GM18870 (cell line): Measurements from ENCODE around the gene DCBLD1.
"Not testable (repeated sequence)": the region's sequence is repeated elsewhere in the genome, so short reads cannot be mapped to it uniquely, and the experiment has no call there.

Experiments
- ATAC-seq: cut with Tn5 transposase; IDR thresholded peaks from one replicate; pipeline ENCODE4 v1.9.1; 2021; ENCODE audit warnings: moderate library complexity; ENCODE audit not compliant: unreplicated experiment

The DCBLD1 gene

DNA sequence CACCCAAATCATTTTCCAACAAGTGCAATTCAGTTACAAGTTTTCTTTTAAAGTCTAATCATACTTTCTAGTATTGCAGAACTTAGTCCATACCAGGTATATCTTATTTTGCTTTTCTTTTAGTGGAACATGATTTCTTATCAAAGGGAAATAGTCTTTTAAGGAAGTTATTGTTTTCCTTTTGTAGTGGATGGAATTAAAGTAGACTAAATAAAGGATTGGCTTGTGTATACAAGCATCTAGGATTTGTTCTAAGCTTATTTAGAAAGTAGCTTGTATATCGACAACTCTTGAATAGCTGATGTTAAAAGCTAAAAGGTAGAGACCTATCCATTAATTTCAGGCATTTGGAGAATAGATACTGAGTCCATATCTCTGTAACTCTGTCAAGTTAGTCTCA lies 14.8 kb downstream of the DCBLD1 start:
- no peak for ATAC-seq

DNA sequence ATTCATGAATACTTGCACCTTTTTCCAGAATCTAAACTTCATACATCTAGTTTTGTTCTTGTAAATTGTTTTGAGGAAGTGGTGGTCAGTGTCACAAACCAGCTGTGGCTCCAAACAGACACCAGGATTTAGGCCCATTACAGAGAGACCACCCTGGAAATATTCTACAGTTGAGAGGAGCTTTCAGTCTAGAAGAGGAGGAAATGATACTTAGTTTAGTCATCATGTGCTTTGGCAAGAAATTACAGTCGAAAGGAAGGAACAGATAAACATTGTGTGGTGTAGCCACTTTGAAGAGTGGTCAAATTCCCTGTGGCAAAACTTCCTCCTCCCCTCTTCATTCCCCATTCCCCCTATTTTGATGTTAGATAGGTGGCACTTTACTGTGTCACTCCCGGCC lies 15.7 kb downstream of the DCBLD1 start:
- ATAC-seq = peak; percentile 57

DNA sequence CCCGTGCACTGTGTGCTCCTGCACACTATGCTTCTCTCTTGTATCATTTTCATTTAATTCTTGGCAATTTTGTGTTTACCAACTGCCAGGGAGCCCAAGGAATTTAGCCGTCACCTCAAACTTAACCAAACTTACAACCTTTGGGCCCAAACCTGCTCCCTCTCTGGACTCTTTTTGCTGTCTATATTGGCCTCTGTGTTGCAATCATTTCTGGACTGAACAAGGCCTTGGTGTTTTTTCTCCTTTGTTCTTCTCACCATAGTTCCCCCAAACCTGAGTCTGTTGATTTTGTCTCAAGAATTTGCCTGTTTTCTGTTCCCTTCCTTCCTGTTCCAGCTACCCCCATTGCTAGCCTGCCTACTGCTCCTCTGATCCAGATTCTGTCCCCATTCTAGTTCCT lies 19.2 kb downstream of the DCBLD1 start:
- no peak for ATAC-seq

DNA sequence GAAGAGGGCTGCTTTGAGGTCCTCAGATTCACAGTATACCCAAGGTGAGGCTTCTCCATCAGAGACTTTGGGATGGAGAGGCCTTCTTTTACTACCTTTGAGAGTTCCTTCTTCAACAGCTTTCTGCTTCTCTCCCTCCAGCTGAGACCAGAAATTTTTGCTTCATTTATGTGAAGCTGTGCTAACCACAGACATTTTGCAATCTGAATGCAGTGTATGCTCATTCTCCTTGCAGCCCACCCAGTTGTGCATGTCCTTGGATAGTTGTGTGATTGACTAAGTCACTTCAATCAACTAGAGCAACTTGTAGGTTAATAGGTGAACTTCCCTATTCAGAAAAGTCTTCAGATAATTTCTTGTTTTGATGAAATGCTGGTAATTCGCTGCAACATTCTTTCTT lies 20.1 kb downstream of the DCBLD1 start:
- ATAC-seq = no peak

DNA sequence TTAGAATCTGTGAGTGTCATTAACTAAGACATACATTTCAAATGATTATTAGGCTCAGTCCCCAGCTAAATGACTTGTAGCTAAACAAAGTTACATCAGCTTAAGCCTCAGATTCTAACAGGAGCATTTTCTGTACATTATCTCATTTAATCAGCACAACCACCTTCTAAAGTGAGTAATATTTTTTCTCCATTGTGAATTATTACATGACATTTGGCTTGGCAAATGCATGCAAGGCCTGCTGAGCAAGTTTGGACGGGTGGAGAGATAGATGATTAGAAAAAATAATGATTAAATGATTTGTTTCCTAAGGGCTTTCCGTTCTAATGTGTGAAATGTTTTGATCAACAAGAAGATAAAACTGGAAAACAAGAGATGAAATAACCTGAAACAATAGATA lies 20.7 kb downstream of the DCBLD1 start:
- no peak for ATAC-seq

DNA sequence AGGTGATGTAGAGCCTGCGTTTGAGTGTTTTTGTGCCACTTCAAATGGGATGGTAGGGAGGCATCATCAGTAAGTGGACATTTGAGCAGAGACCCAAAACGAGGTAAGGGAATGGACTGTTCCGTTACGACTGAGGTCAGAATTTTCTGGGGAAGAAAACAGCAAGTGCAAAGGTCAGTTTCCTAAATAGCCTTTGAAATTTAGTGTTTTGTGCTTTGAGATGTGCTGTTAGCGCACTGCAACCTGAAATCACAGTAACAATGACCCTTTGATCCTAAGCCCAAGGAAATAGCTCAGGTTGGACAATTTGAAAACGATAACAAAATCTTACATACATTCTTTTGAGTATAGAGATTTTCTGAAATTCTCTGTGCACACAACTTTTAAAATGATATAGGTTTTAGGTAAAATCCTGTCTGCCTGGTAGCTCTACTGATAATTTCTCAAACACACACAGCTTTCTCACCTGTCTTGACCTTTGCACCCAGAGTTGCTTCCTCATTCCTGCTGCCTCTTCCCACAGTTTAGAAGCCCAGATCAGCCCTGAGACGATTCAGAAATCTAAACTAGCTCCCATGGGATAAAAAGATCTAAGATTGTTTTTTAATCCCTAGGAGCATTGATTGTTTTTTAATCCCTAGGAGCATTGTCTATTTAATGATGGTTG lies 22.1 kb downstream of the DCBLD1 start:
- no peak for ATAC-seq

DNA sequence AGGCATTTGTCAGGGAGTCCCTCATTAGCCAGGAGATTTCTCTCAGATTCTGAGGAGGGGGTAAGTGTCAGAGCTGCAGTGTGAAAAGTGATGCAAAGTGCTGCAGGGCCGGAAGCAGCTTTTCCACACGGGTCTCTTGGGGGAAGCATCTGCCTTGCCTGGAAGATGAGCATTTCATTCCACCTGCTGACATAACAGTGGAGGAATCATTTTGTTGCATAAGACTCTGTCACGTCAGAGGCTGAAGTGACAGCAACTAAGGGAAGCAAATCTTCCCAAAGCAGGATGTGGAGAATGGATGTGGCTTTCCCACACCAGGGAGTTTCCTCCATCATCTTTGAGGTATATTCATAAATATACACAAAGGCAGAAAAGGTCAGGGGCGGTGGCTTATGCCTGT lies 22.8 kb downstream of the DCBLD1 start:
- ATAC-seq = no peak

DNA sequence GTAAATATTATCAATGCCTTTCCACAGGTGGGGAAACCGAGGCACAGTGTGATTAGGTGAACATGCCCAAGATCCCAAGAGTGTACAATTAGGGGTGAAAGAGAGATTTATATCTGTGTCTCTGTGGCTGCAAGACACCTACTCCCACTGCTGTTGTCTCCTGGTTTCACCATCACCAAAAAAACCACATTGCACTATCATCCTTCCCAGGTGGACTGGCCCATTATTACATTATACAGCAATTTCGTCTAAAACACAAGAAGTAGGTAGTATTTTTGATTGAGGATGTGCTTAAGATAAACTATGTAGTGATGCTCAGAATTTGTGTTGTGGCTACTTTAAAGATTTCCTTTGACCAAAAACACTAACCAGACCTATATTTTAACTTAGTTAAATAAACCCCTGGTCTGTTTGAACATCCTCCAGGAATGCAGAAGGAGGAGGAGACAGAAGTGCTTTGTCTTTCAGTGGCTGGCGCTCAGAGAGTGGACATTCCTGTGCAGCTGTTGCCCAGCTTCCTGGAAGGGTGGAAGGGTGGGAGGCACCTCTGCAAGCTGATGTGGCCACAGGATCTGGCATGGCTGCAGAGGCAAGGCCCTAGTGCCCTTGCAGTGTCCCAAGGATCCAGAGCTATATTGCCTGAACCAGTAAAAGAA lies 23.8 kb downstream of the DCBLD1 start:
- no peak for ATAC-seq

DNA sequence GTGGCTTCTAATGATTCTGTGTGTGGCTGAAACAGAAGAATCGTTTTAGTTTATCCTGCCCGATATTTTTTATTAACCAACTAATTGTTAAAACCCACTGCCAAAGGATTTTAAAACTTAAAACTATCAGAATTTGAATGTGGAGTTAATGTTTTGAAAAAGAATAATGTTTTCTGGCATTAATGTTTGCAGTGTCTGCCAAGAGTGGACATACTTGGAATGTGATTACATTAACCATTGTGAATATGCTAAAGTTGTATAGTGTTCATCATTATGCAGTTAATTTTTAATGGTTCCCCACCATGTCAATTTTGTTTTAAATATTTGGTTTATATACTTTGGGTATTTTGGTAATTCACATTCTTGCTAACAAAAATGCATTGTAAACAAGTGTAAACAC lies 24.4 kb downstream of the DCBLD1 start:
- no peak for ATAC-seq

DNA sequence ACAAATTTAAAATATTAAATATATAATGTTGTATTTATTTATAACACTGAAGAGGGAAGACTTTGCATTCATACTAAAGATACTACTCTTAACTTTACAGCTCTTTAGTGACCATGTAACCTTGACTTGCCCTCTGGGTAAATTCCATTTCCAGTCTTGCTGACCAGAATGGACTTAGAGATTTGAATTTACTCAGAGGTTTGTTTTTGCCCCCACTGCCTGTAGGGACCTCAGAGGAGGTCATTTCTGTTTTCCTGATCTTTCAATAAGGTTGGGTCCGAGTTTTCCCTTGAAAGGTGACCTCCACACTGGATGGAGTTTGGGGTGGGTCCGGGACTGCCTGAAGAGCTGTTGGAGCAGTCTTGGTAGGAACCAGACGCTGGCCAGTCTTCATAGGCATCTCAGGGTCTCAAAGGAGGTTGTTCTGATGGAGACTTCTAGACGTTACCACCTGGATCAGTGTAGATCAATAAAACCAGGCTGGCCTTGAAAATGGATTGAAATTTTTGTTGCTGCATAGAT lies 26.0 kb downstream of the DCBLD1 start:
- no peak for ATAC-seq

DNA sequence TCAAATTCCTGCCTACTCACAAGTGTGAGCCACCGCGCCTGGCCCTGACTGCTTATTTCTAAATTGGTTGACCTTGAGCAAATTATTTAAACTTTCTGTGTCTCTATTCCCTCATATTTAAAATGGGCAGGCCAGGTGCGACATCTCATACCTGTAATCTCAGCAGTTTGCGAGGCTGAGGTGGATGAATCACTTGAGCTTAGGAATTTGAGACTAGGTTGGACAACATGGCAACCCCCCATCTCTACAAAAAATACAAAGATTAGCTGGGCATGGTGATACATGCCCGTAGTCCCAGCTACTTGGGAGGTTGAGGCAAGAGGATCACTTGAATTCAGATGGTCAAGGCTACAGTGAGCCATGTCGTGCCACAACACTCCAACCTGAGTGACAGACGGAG lies 26.5 kb downstream of the DCBLD1 start:
- no peak for ATAC-seq

DNA sequence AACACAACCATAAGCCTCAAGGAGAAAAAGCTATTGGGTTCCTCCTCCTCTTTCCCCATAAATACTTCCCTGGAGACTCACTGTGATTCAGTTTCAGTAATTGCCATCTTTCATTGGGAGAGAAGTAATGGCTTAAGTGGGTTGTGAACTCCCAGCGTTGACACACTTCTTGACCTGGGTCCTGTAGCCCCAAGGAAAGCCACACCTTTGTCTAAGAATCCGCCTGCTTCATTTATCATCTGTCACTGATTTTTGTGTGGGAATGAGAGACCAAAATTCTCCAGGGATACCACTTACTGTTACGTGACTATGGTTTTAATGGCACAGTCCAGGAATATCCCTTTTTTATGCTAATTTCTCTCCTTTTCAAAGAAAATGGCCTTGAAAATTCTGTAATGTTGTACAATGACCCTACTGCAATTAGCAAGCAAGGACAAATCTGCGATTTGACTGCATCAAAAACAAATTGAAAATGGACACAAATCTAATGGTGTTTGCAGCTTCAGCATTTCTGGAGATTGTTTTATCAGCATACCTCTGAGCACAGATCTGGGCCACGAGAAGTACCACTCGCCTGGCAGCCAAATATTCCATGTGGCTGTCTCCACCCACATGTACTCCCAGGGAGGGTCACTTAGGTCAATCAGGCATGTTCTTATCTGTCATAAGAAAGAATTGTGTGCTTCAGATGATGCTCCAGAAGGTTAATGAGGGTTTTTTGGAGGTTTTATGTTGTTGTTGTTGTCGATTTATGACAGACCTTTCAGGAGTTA lies 29.8 kb downstream of the DCBLD1 start:
- ATAC-seq = no peak

DNA sequence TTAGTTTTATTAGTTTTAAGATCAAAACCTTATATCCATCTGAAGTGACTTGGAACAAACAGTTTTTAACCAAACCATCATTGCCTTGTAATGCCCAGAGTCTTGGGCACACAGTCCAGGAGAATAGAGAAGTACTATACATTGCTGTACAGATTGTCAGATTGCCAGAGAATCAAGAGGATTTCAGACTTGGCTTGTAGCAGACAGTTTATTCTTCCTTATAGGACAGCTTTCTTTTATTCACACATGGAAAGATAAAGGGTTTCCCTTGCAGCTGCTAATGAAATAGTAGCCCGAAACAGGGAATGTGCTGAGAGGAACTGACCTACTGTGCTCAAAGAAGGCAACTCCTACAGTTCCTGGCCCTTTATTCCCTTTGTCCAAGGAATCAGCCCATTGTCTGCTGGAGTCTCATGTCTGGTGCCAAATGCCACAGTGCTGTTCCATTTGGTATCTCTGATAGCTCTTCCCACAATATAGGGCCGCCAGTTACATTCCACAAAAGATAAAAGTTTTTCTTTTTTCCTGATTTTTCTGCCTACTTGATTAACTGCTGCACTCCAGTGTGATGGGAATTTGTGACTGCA lies 30.6 kb downstream of the DCBLD1 start:
- no peak for ATAC-seq

DNA sequence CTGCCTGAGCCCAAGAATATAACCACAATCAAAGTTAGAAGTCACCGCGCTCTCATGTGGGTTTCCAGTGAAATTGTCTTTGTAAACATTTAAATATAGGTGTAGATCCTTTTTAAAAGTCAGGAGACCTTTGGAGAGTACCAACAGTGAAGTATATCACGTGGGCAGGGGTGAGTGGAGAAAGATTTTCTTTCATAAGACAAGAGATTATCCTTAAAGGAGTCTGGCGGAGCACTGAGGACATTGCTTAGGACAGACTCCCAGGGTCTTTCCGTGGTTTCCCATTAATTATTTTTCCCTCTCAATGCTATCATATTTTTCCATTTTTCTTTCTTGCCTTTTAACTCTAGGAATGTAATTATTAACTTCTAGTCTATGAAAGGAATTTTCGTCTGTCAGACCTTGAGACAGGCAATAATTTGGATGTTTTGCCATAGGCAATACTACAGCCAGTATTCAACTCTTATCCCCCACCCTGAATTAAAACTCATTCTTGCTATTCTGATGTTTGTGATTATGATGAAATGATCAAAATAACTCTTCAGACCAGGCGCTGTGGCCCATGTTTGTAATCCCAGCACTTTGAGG lies 31.4 kb downstream of the DCBLD1 start:
- ATAC-seq = no peak

DNA sequence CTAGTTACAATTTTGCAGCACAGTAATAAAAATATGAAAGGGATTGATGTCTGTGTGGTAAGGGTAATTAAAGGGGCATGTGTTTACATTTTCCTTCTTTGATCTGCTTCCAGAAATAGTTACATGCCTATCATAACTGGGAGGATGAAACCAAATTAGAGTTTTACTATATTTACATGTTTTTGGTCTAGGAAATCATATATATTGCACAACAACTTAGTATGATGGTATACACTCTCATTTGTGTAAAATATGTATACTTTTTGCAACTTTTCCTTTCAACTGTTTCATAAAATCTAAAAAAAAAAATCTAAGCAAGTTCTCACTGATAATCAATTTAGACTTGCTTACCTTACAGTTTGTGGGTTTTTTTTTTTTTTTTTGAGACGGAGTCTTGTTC lies 32.2 kb downstream of the DCBLD1 start:
- ATAC-seq = no peak

DNA sequence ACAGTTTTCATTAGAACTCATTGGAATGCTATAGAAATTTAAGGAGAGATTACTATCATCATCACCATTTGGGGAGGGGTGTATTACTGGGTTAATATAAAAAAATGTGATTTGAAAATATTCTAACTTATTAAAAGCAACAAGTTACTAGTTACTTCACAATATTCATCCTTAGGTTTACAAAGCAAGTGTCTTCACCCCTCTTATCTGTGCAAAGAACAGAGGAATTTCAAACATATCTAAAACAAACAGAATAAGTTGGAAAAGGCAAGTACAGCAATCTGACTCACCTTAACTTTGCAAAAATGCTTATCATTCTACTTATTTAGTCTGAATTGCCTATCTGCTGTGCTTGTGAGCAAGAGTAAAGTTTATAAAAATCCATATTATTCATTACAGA lies 32.9 kb downstream of the DCBLD1 start:
- no peak for ATAC-seq

DNA sequence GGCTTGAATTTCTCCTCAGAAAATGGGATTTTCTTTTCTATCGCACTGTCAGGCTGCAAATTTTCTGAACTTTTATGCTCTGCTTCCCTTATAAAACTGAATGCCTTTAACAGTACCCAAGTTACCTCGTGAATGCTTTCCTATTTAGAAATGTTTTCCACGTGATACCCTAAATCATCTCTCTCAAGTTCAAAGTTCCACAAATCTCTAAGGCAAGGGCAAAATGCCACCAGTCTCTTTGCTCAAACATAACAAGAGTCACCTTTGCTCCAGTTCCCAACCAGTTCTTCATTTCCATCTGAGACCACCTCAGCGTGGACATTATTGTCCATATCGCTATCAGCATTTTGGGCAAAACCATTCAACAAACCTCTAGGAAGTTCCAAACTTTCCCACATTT lies 35.5 kb downstream of the DCBLD1 start:
- ATAC-seq = not testable (repeated sequence)

DNA sequence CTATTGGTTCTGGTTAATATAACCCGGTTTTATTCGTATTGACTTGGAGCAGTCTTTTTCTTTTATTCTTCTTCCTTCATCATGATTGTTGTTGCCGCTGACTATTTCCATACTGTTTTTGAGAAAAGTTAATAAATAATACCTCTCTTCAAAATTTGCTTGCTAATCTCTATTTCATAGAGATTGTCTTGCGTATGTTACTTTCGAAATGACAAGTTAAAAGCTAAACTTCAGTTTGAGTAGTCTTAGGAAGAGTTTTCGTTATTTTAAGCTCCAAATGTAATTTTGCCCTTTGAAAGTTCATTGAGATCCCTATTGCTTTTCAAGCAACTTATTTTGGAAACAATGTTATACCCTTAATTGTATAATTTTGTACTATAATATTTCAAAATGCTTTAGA lies 36.4 kb downstream of the DCBLD1 start:
- ATAC-seq = no peak

DNA sequence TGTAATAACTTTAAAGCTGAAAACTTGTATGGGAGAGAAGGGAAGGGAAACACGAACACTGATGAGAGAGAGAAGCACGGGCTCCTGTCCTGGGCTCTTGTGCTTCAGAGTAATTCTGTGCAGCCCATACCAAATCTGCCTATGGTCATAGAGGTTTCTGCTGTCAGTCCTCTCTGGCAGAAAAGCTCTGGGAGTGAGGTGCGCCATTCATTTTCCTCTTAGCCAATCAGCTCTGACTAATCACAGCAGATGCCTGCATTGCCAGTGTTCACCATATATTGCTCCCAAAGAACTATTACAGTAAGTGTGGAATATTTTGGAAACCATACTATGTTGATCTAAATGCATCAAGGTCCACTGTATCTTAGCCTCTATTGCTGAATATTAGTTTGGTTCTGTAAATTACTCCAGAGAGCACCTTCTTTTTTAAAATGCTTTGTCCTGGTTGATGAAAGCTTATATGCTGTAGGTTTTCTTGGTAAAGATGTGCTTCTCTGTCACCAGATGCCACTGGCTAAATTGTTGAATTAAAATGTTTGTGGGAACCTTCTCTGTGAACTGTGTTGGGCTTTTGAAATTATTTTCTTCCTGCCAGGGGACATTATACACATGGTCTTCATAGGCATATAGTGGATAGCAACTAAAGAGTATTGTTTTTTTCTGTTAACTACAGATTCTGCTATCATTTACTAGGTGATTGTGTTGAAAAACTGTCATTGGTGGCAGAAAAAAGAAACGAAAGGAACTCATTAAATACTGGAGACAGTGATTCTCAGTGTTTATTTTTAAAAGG lies 38.3 kb downstream of the DCBLD1 start:
- no peak for ATAC-seq

DNA sequence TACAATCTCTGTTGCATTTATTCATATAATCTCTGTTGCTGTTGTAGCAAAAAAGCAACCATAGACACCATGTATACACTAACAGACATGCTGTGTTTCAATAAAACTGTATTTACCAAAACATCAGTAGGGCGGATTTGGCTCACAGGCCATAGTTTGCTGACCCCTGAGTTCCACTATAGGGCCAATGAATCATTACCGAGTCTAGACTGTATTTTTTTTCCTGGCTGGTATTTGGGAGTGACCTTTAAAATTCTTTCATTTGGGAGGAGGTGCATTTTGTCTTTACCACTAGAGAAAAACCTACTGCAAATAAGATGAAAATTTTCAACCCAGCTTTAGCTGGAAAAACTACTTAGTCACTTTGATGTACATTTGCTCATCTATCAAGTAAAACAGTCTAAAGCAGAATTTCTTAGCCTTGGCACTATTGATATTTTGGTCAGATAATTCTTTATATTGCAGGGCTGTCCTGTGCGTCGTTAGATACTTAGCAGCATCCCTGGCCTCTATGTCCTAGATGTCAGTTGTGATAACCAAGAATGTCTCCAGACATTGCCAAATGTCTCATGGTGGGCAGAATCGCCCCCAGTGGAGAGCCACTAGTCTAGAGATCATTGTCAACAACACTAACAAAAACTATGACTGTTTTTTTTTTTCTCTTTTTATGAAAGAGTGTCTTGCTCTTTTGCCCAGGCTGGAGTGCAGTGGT lies 39.5 kb downstream of the DCBLD1 start:
- ATAC-seq = no peak
